ENCODE measurements around the gene CYBC1.
A peak's percentile ranks its signal among the peaks of the same experiment; 100 is the strongest.

The CYBC1 gene

GRCh38 chr17:82397449-82398335 lies 52.9 kb downstream of the CYBC1 start (continued):
- TF ChIP-seq ZNF280D (tag by site-specific recombination; IDR thresholded peaks at IDR 0.05), result no peak
- no peak for TF ChIP-seq ZNF121 (tag by site-specific recombination; IDR thresholded peaks at IDR 0.05)
- peak; percentile 83 for TF ChIP-seq EGR2 (tag by site-specific recombination; IDR thresholded peaks at IDR 0.05; ENCODE audit: low read depth)
- TF ChIP-seq SCRT1 (tag by site-specific recombination; IDR thresholded peaks at IDR 0.05; ENCODE audit: borderline replicate concordance), result no peak
- TF ChIP-seq, protein P1, sequence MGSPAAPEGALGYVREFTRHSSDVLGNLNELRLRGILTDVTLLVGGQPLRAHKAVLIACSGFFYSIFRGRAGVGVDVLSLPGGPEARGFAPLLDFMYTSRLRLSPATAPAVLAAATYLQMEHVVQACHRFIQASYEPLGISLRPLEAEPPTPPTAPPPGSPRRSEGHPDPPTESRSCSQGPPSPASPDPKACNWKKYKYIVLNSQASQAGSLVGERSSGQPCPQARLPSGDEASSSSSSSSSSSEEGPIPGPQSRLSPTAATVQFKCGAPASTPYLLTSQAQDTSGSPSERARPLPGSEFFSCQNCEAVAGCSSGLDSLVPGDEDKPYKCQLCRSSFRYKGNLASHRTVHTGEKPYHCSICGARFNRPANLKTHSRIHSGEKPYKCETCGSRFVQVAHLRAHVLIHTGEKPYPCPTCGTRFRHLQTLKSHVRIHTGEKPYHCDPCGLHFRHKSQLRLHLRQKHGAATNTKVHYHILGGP (tag by site-specific recombination; IDR thresholded peaks at IDR 0.05), result no peak
- TF ChIP-seq BCL11A (tag by site-specific recombination; IDR thresholded peaks at IDR 0.05; ENCODE audit: low read depth), result no peak
- peak; percentile 76 for TF ChIP-seq ZFHX2 (tag by site-specific recombination; conservative IDR thresholded peaks at IDR 0.05)
- peak; percentile 100 for TF ChIP-seq KLF1 (tag by site-specific recombination; IDR thresholded peaks at IDR 0.05)
- no peak for TF ChIP-seq SP7 (tag by site-specific recombination; IDR thresholded peaks at IDR 0.05)
- TF ChIP-seq ZNF488 (tag by site-specific recombination; IDR thresholded peaks at IDR 0.05), result no peak

DNA sequence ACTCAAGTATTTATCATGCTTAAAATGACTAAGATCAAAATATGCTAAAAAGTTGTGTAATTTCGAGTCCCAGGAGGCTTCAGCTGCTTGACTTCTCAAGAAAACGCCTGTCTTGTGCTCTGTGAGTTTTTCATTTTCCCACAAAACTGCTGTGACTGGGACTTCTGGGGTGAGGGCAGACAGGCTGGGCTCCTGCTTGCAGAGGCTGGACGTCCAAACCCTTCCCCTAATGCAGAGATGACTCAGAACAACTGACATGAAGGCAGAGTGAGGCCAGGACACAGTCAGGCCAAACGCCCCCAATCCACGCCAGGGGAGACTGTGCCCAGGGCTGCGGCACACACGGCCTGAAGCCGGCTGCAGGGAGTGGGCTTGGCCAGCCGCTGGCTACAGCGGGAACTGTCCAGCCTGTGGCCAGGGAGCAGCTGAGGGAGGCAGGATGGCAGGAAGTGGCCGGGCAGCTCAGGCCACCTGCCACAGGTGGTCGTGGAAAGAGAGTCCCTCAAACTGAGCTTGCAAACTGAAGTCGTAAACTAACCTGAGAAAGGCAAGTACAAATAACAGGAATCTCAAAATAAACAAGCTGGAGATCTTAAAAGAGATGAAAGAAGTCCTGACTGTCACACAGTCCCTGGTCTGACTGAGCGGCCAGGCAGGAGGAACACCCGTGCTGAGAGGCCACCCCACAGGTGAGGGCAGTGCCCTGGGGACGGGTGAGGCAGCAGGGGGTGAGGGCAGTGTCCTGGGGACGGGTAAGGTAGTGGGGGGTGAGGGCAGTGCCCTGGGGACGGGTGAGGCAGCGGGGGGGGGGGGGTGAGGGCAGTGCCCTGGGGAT lies 53.7 kb downstream of the CYBC1 start:
- TF ChIP-seq ZNF555 (tag by site-specific recombination; conservative IDR thresholded peaks at IDR 0.05) (no peak), SCRT1 (tag by site-specific recombination; IDR thresholded peaks at IDR 0.05; ENCODE audit: borderline replicate concordance) (peak; percentile 60), ZNF600 (tag by site-specific recombination; IDR thresholded peaks at IDR 0.05) (peak; percentile 65), TRIM28 (IDR thresholded peaks at IDR 0.05; ENCODE audit: borderline replicate concordance, low read length) (no peak), SCRT2 (tag by site-specific recombination; IDR thresholded peaks at IDR 0.05) (peak; percentile 92)
- TF ChIP-seq, protein P2, sequence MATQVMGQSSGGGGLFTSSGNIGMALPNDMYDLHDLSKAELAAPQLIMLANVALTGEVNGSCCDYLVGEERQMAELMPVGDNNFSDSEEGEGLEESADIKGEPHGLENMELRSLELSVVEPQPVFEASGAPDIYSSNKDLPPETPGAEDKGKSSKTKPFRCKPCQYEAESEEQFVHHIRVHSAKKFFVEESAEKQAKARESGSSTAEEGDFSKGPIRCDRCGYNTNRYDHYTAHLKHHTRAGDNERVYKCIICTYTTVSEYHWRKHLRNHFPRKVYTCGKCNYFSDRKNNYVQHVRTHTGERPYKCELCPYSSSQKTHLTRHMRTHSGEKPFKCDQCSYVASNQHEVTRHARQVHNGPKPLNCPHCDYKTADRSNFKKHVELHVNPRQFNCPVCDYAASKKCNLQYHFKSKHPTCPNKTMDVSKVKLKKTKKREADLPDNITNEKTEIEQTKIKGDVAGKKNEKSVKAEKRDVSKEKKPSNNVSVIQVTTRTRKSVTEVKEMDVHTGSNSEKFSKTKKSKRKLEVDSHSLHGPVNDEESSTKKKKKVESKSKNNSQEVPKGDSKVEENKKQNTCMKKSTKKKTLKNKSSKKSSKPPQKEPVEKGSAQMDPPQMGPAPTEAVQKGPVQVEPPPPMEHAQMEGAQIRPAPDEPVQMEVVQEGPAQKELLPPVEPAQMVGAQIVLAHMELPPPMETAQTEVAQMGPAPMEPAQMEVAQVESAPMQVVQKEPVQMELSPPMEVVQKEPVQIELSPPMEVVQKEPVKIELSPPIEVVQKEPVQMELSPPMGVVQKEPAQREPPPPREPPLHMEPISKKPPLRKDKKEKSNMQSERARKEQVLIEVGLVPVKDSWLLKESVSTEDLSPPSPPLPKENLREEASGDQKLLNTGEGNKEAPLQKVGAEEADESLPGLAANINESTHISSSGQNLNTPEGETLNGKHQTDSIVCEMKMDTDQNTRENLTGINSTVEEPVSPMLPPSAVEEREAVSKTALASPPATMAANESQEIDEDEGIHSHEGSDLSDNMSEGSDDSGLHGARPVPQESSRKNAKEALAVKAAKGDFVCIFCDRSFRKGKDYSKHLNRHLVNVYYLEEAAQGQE (tag by site-specific recombination; IDR thresholded peaks at IDR 0.05), result peak; percentile 69; the same call in 1 of the 2 replicates
- POLR2A ChIA-PET, result no interaction called here

More for the DNA sequence above, 53.7 kb downstream of the CYBC1 start:
- Histone ChIP-seq H3K27ac (ENCODE audit: extremely low read depth, low read depth, low read length) (no peak overlapping the region), H3K4me1 (ENCODE audit: control insufficient read depth, insufficient read depth, low read length) (no peaks in the 10 kb centered on the region), H3K4me3 (ENCODE audit: low read depth, low read length) (no peak overlapping the region), H3K9me3 (ENCODE audit: control insufficient read depth, insufficient read depth, low read depth, low read length) (no peaks in the 10 kb centered on the region), H3K36me3 (ENCODE audit: control insufficient read depth in 2 of 2, insufficient read depth in 1 of 2, low read length in 2 of 2) (peaks cover 5 to 21% of the 10 kb centered on the region in 2 experiments; a peak in 2 of 3 replicates)
- CTCF ChIA-PET, result no interaction called here
